Aortic smooth muscle cell (primary cell): ENCODE data around the gene ETV6. TPM values are rescaled to one million over a fixed set of nuclear protein-coding genes. Genes with fewer than 3 reads are reported as not detected.

ENCODE experiments used
- total RNA-seq: library from RNA; depleted of rRNA; stranded (reverse); fragments of >200 nt; gene quantifications from 2 replicates; pipeline ENCODE4 v1.2.3, GENCODE V29; 2014

Gene ETV6
- 2.9 and 4.8 TPM in 2 replicates for total RNA-seq

DNA sequence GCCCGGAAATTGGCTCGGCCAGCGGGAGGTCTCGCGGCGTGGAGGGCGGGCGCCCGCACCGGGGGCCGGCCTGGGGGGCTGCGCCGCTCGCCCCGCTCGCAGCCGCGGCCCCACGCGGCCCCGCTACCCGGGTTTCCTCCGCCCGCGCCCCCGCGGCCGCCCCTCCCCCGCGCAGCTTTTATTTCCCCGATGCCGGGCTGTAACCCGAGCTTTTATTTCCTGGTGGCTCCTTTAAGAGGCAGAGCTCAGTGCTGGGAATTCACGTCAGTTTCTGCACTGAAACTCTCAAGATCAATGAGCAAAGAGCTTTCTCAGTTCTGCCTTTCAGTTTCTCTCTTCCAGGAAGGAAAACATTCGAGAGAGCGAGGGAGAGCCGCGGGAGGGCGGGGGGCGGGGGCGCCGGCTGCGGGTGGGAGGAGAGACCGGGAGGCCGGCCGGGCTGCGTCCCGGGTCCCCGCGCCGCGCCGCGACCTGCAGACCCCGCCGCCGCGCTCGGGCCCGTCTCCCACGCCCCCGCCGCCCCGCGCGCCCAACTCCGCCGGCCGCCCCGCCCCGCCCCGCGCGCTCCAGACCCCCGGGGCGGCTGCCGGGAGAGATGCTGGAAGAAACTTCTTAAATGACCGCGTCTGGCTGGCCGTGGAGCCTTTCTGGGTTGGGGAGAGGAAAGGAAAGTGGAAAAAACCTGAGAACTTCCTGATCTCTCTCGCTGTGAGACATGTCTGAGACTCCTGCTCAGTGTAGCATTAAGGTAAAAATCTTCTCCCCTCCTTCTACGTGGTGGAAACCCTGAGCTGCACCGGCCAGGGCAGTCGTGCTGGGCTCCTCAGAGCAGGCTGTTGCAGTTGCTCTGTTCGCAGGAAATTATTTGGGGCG lies at the start of gene ETV6:
Gene ETV6, plus strand, starts transcription at position 262 of the 873 bp plus-strand sequence. Its CDS starts 454 bp downstream, at position 716.

